Measurements from ENCODE around the gene GREB1.

The GREB1 gene

GRCh38 chr2:11681722-11682589, 148.1 kb downstream of the GREB1 start:
- DNase-seq (ENCODE audit: low read depth): peak; percentile 22

- no peak for DNase-seq (ENCODE audit: low read depth)
These were observed 148.7 kb downstream of the GREB1 start for GRCh38 chr2:11682590-11682915.

GRCh38 chr2:11683476-11683875, 149.6 kb downstream of the GREB1 start:
- DNase-seq (ENCODE audit: low read depth): no peak

GRCh38 chr2:11683966-11684365, 150.1 kb downstream of the GREB1 start:
- DNase-seq (ENCODE audit: low read depth): no peak

- DNase-seq (ENCODE audit: low read depth): no peak
These were observed 151.1 kb downstream of the GREB1 start for GRCh38 chr2:11684894-11685460.

- no peak for DNase-seq (ENCODE audit: low read depth)
These were observed 152.1 kb downstream of the GREB1 start for GRCh38 chr2:11685906-11686470.

DNA sequence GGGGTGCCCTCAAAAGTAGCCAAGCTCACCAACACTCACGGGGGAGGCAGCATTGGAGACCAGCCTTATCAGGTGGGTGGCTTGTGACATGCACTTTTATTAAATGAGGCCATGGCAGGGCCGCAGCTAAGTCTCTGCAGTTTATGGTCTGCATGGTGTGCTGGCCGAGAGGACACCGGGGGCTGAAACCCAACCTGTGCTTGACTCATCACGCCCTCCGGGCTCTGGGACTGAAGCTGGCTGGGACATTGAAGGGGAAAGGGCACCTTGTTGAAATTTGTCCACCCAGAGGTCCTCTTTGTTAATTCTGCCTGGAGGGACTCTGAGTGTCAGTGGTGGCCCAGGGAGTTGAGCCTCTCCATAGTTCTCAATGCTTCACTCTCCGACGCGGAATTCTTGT, 153.9 kb downstream of the GREB1 start:
- no peak for DNase-seq (ENCODE audit: low read depth)

DNA sequence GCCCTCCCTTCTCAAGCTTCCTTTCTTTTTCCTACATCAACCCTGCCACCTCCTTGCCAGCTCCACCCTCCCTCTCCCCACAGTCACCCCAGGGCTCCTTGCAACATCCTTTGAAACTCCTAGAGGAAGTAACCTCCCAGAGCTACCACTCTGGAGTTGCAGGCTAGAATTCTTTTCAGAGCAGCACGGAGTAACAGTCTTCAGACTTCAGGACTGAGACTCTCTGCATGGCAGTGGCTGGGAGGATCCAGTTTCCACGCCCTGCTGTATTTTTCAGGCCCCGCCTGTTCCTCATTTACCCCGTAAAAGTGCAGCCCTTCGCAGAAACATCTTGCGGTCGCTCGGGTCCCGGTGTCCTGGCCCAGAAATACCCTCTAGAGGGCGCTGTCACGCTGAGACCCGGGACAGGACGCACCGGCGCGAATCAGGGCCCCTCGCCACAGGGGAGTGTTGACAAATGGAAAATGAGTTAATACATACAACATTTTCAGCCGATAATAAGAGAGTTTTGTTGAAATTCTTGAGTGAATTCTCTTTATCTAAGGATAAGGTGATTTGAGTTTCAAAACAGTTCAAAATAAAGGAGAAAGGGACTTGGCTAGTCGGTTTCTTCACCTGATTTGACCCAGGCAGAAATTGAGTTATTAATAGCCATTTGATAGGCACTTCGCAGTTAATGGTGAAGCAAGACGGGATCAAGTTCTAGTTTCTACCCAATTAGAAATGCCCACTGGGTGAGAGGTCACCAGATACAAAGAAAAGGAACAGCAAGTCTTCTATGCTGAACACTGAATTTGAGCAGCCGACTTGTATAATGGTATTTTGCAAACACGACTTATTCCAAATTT, 154.6 kb downstream of the GREB1 start:
- DNase-seq (ENCODE audit: low read depth): peak; percentile 74

DNA sequence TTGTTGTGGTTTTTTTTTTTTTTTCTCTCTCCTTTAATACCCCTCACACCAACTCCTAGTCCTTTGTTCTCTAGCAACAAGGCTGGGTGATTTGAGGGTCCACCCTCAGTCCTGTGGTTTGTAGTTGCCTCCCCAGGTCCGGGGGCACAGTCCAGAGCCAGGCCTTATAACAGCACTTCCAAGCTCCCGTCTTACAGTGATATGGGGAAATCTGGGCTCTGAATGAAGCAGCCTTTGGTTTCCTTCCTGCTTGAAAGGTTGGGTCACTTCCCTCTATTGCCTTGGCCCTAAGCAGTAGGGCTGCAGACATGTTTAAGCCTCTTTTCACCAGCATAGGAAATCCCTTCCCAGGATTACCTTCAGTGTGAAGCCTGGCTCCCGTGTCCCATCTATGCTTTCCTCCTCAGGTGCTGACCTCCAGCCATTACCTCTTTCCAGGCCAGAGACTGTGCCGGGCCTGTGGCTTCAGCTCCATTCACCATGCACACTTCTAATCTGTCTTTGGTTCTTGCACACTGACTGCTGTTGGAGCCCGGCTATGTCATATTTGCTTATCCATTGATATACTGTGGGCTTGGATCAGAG, 157.3 kb downstream of the GREB1 start:
- no peak for DNase-seq (ENCODE audit: low read depth)

Data from activated T-cell treated with anti-CD3 and anti-CD28 coated beads for 1 hour (primary cell).